K562 (cell line): ENCODE measurements around the gene NMRK1. TPM values are rescaled to one million over a fixed set of nuclear protein-coding genes. Genes with fewer than 3 reads are reported as not detected.

Source experiments
- ATAC-seq: fragments of 200-7000 bp; cut with Tn5 transposase; 3 replicates; pipeline ENCODE4 v1.9.1; 2020; ENCODE audit warnings: moderate library complexity
- BruUV-seq: library from RNA; stranded (reverse); fragments of 400-500 nt; replicated peaks from 2 replicates; lab custom pipeline; 2021; lab: Mats Ljungman, UMichigan
- CTCF ChIA-PET: fragments of 300-600 bp; formaldehyde crosslinking; extraction: SDS; loops from one replicate; lab custom pipeline; 2021; ENCODE audit warnings: low intra/inter-chr PET ratio; lab: Yijun Ruan, JAX
- POLR2A ChIA-PET: fragments of 300-600, 350-650 bp; sonication (Branson Sonifier 250); formaldehyde crosslinking; extraction: SDS; loops from one replicate; lab custom pipeline; 2021; ENCODE audit warnings: antibody characterized with exemption, inconsistent platforms; lab: Yijun Ruan, JAX
- DNase-seq, 4 experiments: peaks; one replicate each; pipeline versions ENCODE4 v3.0.0 to v3.0.0-alpha.2; 2011 to 2018; ENCODE audit warnings: low spot score in 3 of 4, mixed read lengths in 3 of 4; ENCODE audit errors: extremely low read depth in 1 of 4
- FAIRE-seq: peaks from 2 replicates; lab custom pipeline; 2011; peaks lifted over from hg19 to GRCh38; lab: Jason Lieb, UNC
- H2AFZ ChIP-seq: 2 replicates; pipeline ENCODE4 v1.6.0; 2011; ENCODE audit warnings: low read depth, low read length, control low read depth, inconsistent platforms
- H3K27ac ChIP-seq: fragments of 200-600 bp; 3 replicates; pipeline ENCODE4 v1.8.0; 2011; ENCODE audit warnings: low read depth, mild to moderate bottlenecking, control low read depth, inconsistent platforms, low read length, moderate library complexity, mixed read lengths; ENCODE audit errors: extremely low read depth
- H3K27me3 ChIP-seq, 2 experiments: fragments of 300-600 bp in 1 of 2; 2 replicates in 1 of 2; 3 replicates in 1 of 2; pipeline versions ENCODE4 v1.6.0 to v1.8.0; 2011; ENCODE audit warnings: inconsistent platforms in 2 of 2, low read length in 2 of 2, mild to moderate bottlenecking in 1 of 2, mixed read lengths in 1 of 2, moderate library complexity in 1 of 2; ENCODE audit not compliant: control insufficient read depth in 2 of 2, insufficient read depth in 2 of 2
- H3K36me3 ChIP-seq: fragments of 300-600 bp; 3 replicates; pipeline ENCODE4 v1.8.0; 2011; ENCODE audit warnings: mild to moderate bottlenecking, low read length, inconsistent platforms; ENCODE audit not compliant: control insufficient read depth, insufficient read depth
- H3K4me1 ChIP-seq, 2 experiments: fragments of 200-600 bp in 1 of 2; replicated peaks in 1 of 2; 2 replicates in 1 of 2; 3 replicates in 1 of 2; pipeline versions ENCODE4 v1.5.1 to v1.8.0; 2011; ENCODE audit warnings: inconsistent platforms in 2 of 2, low read length in 2 of 2, mild to moderate bottlenecking in 1 of 2, mixed read lengths in 1 of 2, moderate library complexity in 1 of 2; ENCODE audit not compliant: control insufficient read depth in 2 of 2, insufficient read depth in 2 of 2
- H3K4me2 ChIP-seq: 2 replicates; pipeline ENCODE4 v1.6.1; 2011; ENCODE audit warnings: low read length, control low read depth, inconsistent platforms, mixed read lengths; ENCODE audit not compliant: insufficient read depth
- H3K4me3 ChIP-seq: fragments of 200-600 bp; sonication (generic), shearing (Covaris generic); 2 replicates; pipeline ENCODE4 v1.5.1; 2016; ENCODE audit warnings: control low read depth, inconsistent platforms
- H3K79me2 ChIP-seq: fragments of 200-600 bp; 3 replicates; pipeline ENCODE4 v1.8.0; 2011; ENCODE audit warnings: low read length, inconsistent platforms; ENCODE audit not compliant: control insufficient read depth, insufficient read depth
- H3K9ac ChIP-seq, 2 experiments: 2 replicates each; pipeline versions ENCODE4 v1.6.0 to v1.6.1; 2011; ENCODE audit warnings: low read depth in 2 of 2, low read length in 2 of 2, control low read depth in 1 of 2, inconsistent platforms in 1 of 2, mild to moderate bottlenecking in 1 of 2, mixed read lengths in 1 of 2; ENCODE audit not compliant: insufficient read depth in 1 of 2
- H3K9me1 ChIP-seq: one replicate; pipeline ENCODE4 v1.6.0; 2011; ENCODE audit warnings: inconsistent platforms, mild to moderate bottlenecking, low read length, moderate library complexity; ENCODE audit not compliant: control insufficient read depth, insufficient read depth
- H3K9me3 ChIP-seq: replicated peaks from 2 replicates; pipeline ENCODE4 v1.5.1; 2011; ENCODE audit warnings: low read depth, low read length, inconsistent platforms; ENCODE audit not compliant: control insufficient read depth, insufficient read depth
- H4K20me1 ChIP-seq: replicated peaks from 2 replicates; pipeline ENCODE4 v1.6.1; 2011; ENCODE audit warnings: low read length, inconsistent platforms, mixed read lengths; ENCODE audit not compliant: control insufficient read depth, insufficient read depth
- ATF6 ChIP-seq: sonication (generic); formaldehyde crosslinking; IDR thresholded peaks from 2 replicates; pipeline ENCODE4 v1.4.0; 2020; ENCODE audit warnings: mild to moderate bottlenecking, missing genetic modification reagents
- CEBPB ChIP-seq: fragments of 450-650 bp; IDR thresholded peaks from 2 replicates; pipeline ENCODE4 v1.6.1; 2016; ENCODE audit warnings: missing genetic modification characterization, missing compliant biosample characterization
- HDAC2 ChIP-seq: fragments of 450-650 bp; IDR thresholded peaks from 2 replicates; pipeline ENCODE4 v1.6.1; 2016; ENCODE audit warnings: mild to moderate bottlenecking
- POLR2G ChIP-seq: fragments of 200-400 bp; formaldehyde crosslinking; IDR thresholded peaks from 2 replicates; pipeline ENCODE4 v1.6.1; 2017; ENCODE audit warnings: low read depth, mild to moderate bottlenecking, antibody characterized with exemption, low read length, moderate library complexity
- WGBS: fragments of 100-300 bp; shearing (Covaris generic); methylation state at CpG from one replicate; pipeline ENCODE4 v1.1.6; 2016; ENCODE audit warnings: low coverage, mixed read lengths; ENCODE audit not compliant: insufficient coverage; ENCODE audit errors: missing lambda C conversion rate; 5-methylcytosine and 5-hydroxymethylcytosine counted together
- in situ Hi-C: fragments of 300-500 bp; cut with MboI; formaldehyde crosslinking; loops from 4 replicates; pipeline ENCODE4 v1.15.0; 2018; ENCODE audit warnings: inconsistent platforms, mixed read lengths
- intact Hi-C: fragments of 100-400 bp; cut with micrococcal nuclease; formaldehyde crosslinking; loops from 2 replicates; pipeline ENCODE4 v1.14.2; 2022
- polyA plus RNA-seq, 8 experiments: library from polyadenylated mRNA; depleted of rRNA in 4 of 8; stranded (reverse) in 5 of 8; unstranded in 3 of 8; fragments of >200 nt; fragmentation: Nextera tagmentation in 2 of 8; fragmentation: Illumina TruSeq in 1 of 8; extraction: Ambion mirVana in 2 of 8; extraction: Trizol in 1 of 8; gene quantifications; 2 replicates each; pipeline versions ENCODE4 v1.2.1 to v1.2.3, GENCODE V29; 2011 to 2014; ENCODE audit warnings: inconsistent platforms in 1 of 8, missing spikeins in 1 of 8
- total RNA-seq, 7 experiments: library from RNA; depleted of rRNA in 6 of 7; stranded (reverse); fragments of >200 nt in 6 of 7; fragmentation: Illumina TruSeq in 2 of 7; extraction: Trizol in 2 of 7; gene quantifications; 2 replicates each; pipeline versions ENCODE4 v1.2.1 to v1.2.3, GENCODE V29; 2011 to 2021; ENCODE audit warnings: low replicate concordance in 1 of 7

Gene NMRK1
- total and polyA plus RNA-seq, 9 of the 15 experiments (the other 6 are each of a cell fraction or from before 2014, with no cell fraction given): 1.1 to 3.5 (median 1.7) TPM

DNA sequence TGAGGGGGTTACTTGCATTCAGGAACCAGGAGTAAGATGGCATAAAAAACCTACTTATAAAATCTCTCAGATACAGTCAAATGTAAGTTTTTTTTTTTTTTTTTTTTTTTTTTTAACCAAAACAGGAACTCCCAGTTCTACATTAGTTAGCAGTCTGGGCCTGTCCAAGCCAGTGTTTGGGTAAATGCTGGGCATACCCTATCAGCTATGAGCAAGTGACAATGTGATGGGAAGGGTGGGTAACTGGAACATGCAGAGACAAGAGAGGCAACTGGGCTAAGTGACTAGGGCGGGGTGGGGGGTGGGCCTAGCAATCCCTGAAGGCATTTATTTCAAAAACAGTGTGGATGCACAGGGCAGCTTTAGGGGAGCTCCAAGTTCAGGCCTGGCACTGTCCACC is 2.3 kb downstream of the NMRK1 start:
- WGBS: no CpG with 5 or more reads among the region's 1 CpG
- Histone ChIP-seq H3K9me3 (no peaks in the 10 kb centered on the region), H3K79me2 (peaks cover 25% of the 10 kb centered on the region), H3K4me2 (no peak overlapping the region), H3K9ac (no peak overlapping the region), H4K20me1 (no peaks in the 10 kb centered on the region), H3K27ac (no peak overlapping the region), H3K27me3 (no peaks in the 10 kb centered on the region), H3K9me1 (no peaks in the 10 kb centered on the region), H2AFZ (no peak overlapping the region), H3K4me3 (no peak overlapping the region), H3K4me1 (peaks cover 16 to 21% of the 10 kb centered on the region in 2 experiments; a peak in 4 of 5 replicates), H3K36me3 (no peaks in the 10 kb centered on the region)
- FAIRE-seq: no peak
- in situ Hi-C loops (no loop called here), intact Hi-C loops (loop anchor here (5.0 kb wide), 2 partner anchors 58 to 102 kb away; partner anchors contain the start of gene CARNMT1)
- no TSS peak for BruUV-seq
- ChIA-PET CTCF (no interaction called here), POLR2A (no interaction called here)
- TF ChIP-seq ATF6 (no peak), HDAC2 (no peak), CEBPB (tag) (no peak), POLR2G (no peak)
- no peak for ATAC-seq
- DNase-seq: no peak
